GM19240 (cell line): ENCODE results near the gene DPP10.

Source experiments
- DNase-seq: peaks from one replicate; pipeline ENCODE4 v3.0.0; 2011; ENCODE audit warnings: low spot score; ENCODE audit not compliant: insufficient read length

Gene DPP10

GRCh38 chr2:115543461-115543860 is 1101.0 kb downstream of the DPP10 start:
- DNase-seq, result no peak

GRCh38 chr2:115549611-115550130 is 1107.2 kb downstream of the DPP10 start:
- DNase-seq, result no peak

GRCh38 chr2:115552726-115553125 is 1110.3 kb downstream of the DPP10 start:
- no peak for DNase-seq

- no peak for DNase-seq
Observed at GRCh38 chr2:115554153-115554552, 1111.7 kb downstream of the DPP10 start.

GRCh38 chr2:115558725-115559124 is 1116.3 kb downstream of the DPP10 start:
- DNase-seq, result no peak

GRCh38 chr2:115560666-115561065 is 1118.2 kb downstream of the DPP10 start:
- no peak for DNase-seq

- no peak for DNase-seq
Observed at GRCh38 chr2:115568643-115569042, 1126.2 kb downstream of the DPP10 start.

- DNase-seq, result no peak
Observed at GRCh38 chr2:115569547-115569946, 1127.1 kb downstream of the DPP10 start.

- no peak for DNase-seq
Observed at GRCh38 chr2:115572746-115573145, 1130.3 kb downstream of the DPP10 start.

GRCh38 chr2:115573756-115574155 is 1131.3 kb downstream of the DPP10 start:
- DNase-seq, result no peak

GRCh38 chr2:115574667-115575066 is 1132.2 kb downstream of the DPP10 start:
- no peak for DNase-seq

- no peak for DNase-seq
Observed at GRCh38 chr2:115580784-115581183, 1138.3 kb downstream of the DPP10 start.

- no peak for DNase-seq
Observed at GRCh38 chr2:115584507-115584906, 1142.1 kb downstream of the DPP10 start.

GRCh38 chr2:115596659-115597375 is 1154.4 kb downstream of the DPP10 start:
- no peak for DNase-seq

- no peak for DNase-seq
Observed at GRCh38 chr2:115603285-115603684, 1160.8 kb downstream of the DPP10 start.

GRCh38 chr2:115606350-115606749 is 1163.9 kb downstream of the DPP10 start:
- no peak for DNase-seq

GRCh38 chr2:115609978-115610377 is 1167.5 kb downstream of the DPP10 start:
- no peak for DNase-seq

GRCh38 chr2:115610888-115611287 is 1168.4 kb downstream of the DPP10 start:
- DNase-seq, result no peak

GRCh38 chr2:115624332-115624731 is 1181.9 kb downstream of the DPP10 start:
- no peak for DNase-seq

GRCh38 chr2:115634578-115634977 is 1192.1 kb downstream of the DPP10 start:
- no peak for DNase-seq

GRCh38 chr2:115635430-115635829 is 1193.0 kb downstream of the DPP10 start:
- DNase-seq, result no peak

- no peak for DNase-seq
Observed at GRCh38 chr2:115649731-115650130, 1207.3 kb downstream of the DPP10 start.

- no peak for DNase-seq
Observed at GRCh38 chr2:115650827-115651226, 1208.4 kb downstream of the DPP10 start.
